ENCODE data around the gene WWTR1.

GRCh38 chr3:149688122-149688757 is 30.4 kb upstream of the WWTR1 start:
- TF ChIP-seq CTCF (conservative IDR thresholded peaks at IDR 0.05 in 1 of 2, IDR thresholded peaks at IDR 0.05 in 1 of 2; ENCODE audit: extremely low read depth in 1 of 2, insufficient read depth in 1 of 2, low read depth in 1 of 2, low read length in 2 of 2) (no peak), EZH2 (IDR thresholded peaks at IDR 0.05; ENCODE audit: borderline replicate concordance, low read length) (no peak)

All from mammary epithelial cell (primary cell).